Testis (tissue), 3 donors: ENCODE data around the gene LRP1B. TPM values are rescaled to one million over a fixed set of nuclear protein-coding genes. Genes with fewer than 3 reads are reported as not detected.

Experiments
- DNase-seq: peaks from one replicate; pipeline ENCODE4 v3.0.0-alpha.2; 2019
- H3K27ac ChIP-seq, 2 donors: fragments of 200-600 bp; sonication (generic); one replicate each; pipeline ENCODE4 v1.5.1; 2019
- H3K27me3 ChIP-seq: fragments of 200-600 bp; sonication (generic); one replicate; pipeline ENCODE4 v1.5.1; 2019
- H3K36me3 ChIP-seq: fragments of 200-600 bp; sonication (generic); one replicate; pipeline ENCODE4 v1.5.1; 2017; ENCODE audit warnings: low read depth; ENCODE audit errors: missing control alignments
- H3K4me1 ChIP-seq: fragments of 200-600 bp; sonication (generic); one replicate; pipeline ENCODE4 v1.5.1; 2019
- H3K4me3 ChIP-seq, 2 donors: fragments of 200-600 bp; sonication (generic); one replicate each; pipeline ENCODE4 v1.5.1; 2017 to 2019
- H3K9me3 ChIP-seq: fragments of 200-600 bp; sonication (generic); one replicate; pipeline ENCODE4 v1.5.1; 2017
- CTCF ChIP-seq, 3 experiments: fragments of 450-650 bp in 2 of 3; fragments of 200-600 bp in 1 of 3; sonication (generic) in 1 of 3; IDR thresholded peaks; one replicate each; pipeline ENCODE4 v1.5.1; 2016 to 2019; ENCODE audit warnings: antibody characterized with exemption in 3 of 3, mild to moderate bottlenecking in 2 of 3, moderate library complexity in 1 of 3
- POLR2A ChIP-seq: fragments of 450-650 bp; IDR thresholded peaks from one replicate; pipeline ENCODE4 v1.6.1; 2017; ENCODE audit warnings: antibody characterized with exemption, mild to moderate bottlenecking, moderate library complexity
- WGBS, 2 donors: methylation state at CpG; one replicate each; pipeline ENCODE4 v1.1.5; 2018; 5-methylcytosine and 5-hydroxymethylcytosine counted together
- intact Hi-C: fragments of 100-400 bp; cut with DNase I; formaldehyde crosslinking; loops from one replicate; pipeline ENCODE4 v1.15.1; 2023; ENCODE audit warnings: low total_unique reads
- polyA plus RNA-seq: library from polyadenylated mRNA; stranded (reverse); fragments of 350-450 nt; fragmentation: Illumina TruSeq; extraction: RNeasy Lipid Tissue Mini Kit (QIAGEN cat#74804); gene quantifications from one replicate; pipeline ENCODE4 v1.2.3, GENCODE V29; 2014; ENCODE audit warnings: low read depth, low replicate concordance; ENCODE audit not compliant: insufficient read depth
- total RNA-seq, 2 donors: library from RNA; depleted of rRNA; stranded (reverse); fragments of >200 nt; gene quantifications; one replicate each; pipeline ENCODE4 v1.2.3, GENCODE V29; 2016

LRP1B gene
- total and polyA plus RNA-seq, 3 donors from 2014 or later: 0.79 to 1.9 (median 0.84) TPM

DNA sequence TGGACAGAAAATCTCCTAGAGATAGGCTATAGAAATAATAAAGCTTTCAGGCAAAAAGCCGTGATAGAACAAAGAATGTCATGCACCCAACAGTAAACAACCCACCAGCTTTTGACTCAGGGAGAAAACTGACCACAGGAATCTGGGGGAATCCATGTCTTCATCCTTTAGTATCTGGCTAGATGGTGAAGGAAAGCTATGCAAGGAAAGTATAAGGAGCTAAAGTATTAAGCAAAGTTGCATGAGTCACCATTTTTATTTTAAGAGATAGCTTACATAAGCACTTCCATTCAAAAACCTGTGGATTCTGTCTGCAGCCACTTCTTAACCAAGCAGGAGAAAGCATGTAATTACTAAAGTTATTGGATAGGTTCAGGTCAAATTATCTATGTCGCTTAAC lies 363.8 kb downstream of the LRP1B start:
- intact Hi-C loops: no loop called here
- H3K27ac ChIP-seq: no peak overlapping the region
- no peaks in the 10 kb centered on the region for H3K4me1 ChIP-seq
- TF ChIP-seq POLR2A (no peak), CTCF (IDR thresholded peaks at IDR 0.05) (no peak)
- no peak for DNase-seq
- H3K4me3 ChIP-seq: no peak overlapping the region
- H3K9me3 ChIP-seq: no peaks in the 10 kb centered on the region
- no peaks in the 10 kb centered on the region for H3K36me3 ChIP-seq
- H3K27me3 ChIP-seq: no peaks in the 10 kb centered on the region
- WGBS, 2 donors: 88 to 91% methylated on average over 2 of the region's 2 CpGs

GRCh38 chr2:141766225-141766624 lies 364.6 kb downstream of the LRP1B start:
- H3K4me1 ChIP-seq: no peaks in the 10 kb centered on the region
- TF ChIP-seq POLR2A (no peak), CTCF (IDR thresholded peaks at IDR 0.05) (no peak)
- no peak for DNase-seq
- H3K9me3 ChIP-seq: no peaks in the 10 kb centered on the region
- WGBS, 2 donors: 57 to 61% methylated on average over 2 of the region's 2 CpGs
- intact Hi-C loops: no loop called here
- H3K4me3 ChIP-seq: no peak overlapping the region
- H3K27me3 ChIP-seq: no peaks in the 10 kb centered on the region
- no peaks in the 10 kb centered on the region for H3K36me3 ChIP-seq
- H3K27ac ChIP-seq: no peak overlapping the region

- no peak for TF ChIP-seq POLR2A
- no peak for TF ChIP-seq CTCF (IDR thresholded peaks at IDR 0.05)
- 82 to 89% methylated on average over 1 of the region's 1 CpG for WGBS, 2 donors
- H3K36me3 ChIP-seq: no peaks in the 10 kb centered on the region
- H3K4me3 ChIP-seq: no peak overlapping the region
- no peaks in the 10 kb centered on the region for H3K27me3 ChIP-seq
- no peak for DNase-seq
- H3K9me3 ChIP-seq: no peaks in the 10 kb centered on the region
- H3K4me1 ChIP-seq: no peaks in the 10 kb centered on the region
- intact Hi-C loops: no loop called here
- H3K27ac ChIP-seq: no peak overlapping the region
These were observed 382.2 kb downstream of the LRP1B start for GRCh38 chr2:141748616-141749015.

- 54 to 90% methylated on average over 3 of the region's 3 CpGs for WGBS, 2 donors
- no peaks in the 10 kb centered on the region for H3K4me1 ChIP-seq
- H3K9me3 ChIP-seq: no peaks in the 10 kb centered on the region
- no peaks in the 10 kb centered on the region for H3K27me3 ChIP-seq
- intact Hi-C loops: no loop called here
- no peak overlapping the region for H3K4me3 ChIP-seq
- H3K36me3 ChIP-seq: no peaks in the 10 kb centered on the region
- DNase-seq: no peak
- no peak overlapping the region for H3K27ac ChIP-seq
- TF ChIP-seq CTCF (IDR thresholded peaks at IDR 0.05): no peak
- no peak for TF ChIP-seq POLR2A
These were observed 389.2 kb downstream of the LRP1B start for GRCh38 chr2:141741652-141742051.

GRCh38 chr2:141737492-141738255 lies 393.1 kb downstream of the LRP1B start:
- H3K27me3 ChIP-seq: no peaks in the 10 kb centered on the region
- no peak for DNase-seq
- H3K4me3 ChIP-seq: no peak overlapping the region
- no peaks in the 10 kb centered on the region for H3K4me1 ChIP-seq
- 56 to 74% methylated on average over 3 of the region's 3 CpGs for WGBS, 2 donors
- intact Hi-C loops: no loop called here
- TF ChIP-seq POLR2A (no peak), CTCF (IDR thresholded peaks at IDR 0.05) (no peak)
- no peaks in the 10 kb centered on the region for H3K9me3 ChIP-seq
- no peaks in the 10 kb centered on the region for H3K36me3 ChIP-seq
- no peak overlapping the region for H3K27ac ChIP-seq
